HG03457 (cell line): ENCODE data around the gene MT1B.
A peak's percentile ranks its signal among the peaks of the same experiment; 100 is the strongest.
"Not testable (repeated sequence)": the region's sequence is repeated elsewhere in the genome, so short reads cannot be mapped to it uniquely, and the experiment has no call there.

ENCODE experiments used
- ATAC-seq: cut with Tn5 transposase; IDR thresholded peaks from one replicate; pipeline ENCODE4 v1.9.1; 2021; ENCODE audit warnings: moderate number of reproducible peaks; ENCODE audit not compliant: unreplicated experiment

MT1B gene

GRCh38 chr16:56618138-56618537, 33.5 kb upstream of the MT1B start:
- no peak for ATAC-seq

- no peak for ATAC-seq
These were observed 31.3 kb upstream of the MT1B start for GRCh38 chr16:56620339-56620897.

- not testable (repeated sequence) for ATAC-seq
These were observed 29.8 kb upstream of the MT1B start for GRCh38 chr16:56621665-56622445.

GRCh38 chr16:56623184-56623583, 28.5 kb upstream of the MT1B start:
- not testable (repeated sequence) for ATAC-seq

GRCh38 chr16:56623637-56624036, 28.0 kb upstream of the MT1B start:
- ATAC-seq, result no peak

- ATAC-seq, result peak; percentile 56
These were observed 26.3 kb upstream of the MT1B start, which contains the start of gene MT1E for GRCh38 chr16:56625140-56625942. Gene MT1E (plus strand): TSS chr16:56625781. CDS start chr16:56625852, 71 bp downstream.

GRCh38 chr16:56625943-56626654, 25.6 kb upstream of the MT1B start:
- peak; percentile 20 for ATAC-seq

GRCh38 chr16:56626685-56627084, 25.0 kb upstream of the MT1B start:
- no peak for ATAC-seq

GRCh38 chr16:56628486-56629350, 23.0 kb upstream of the MT1B start:
- ATAC-seq, result no peak

- no peak for ATAC-seq
These were observed 22.2 kb upstream of the MT1B start for GRCh38 chr16:56629531-56629930.

- peak; percentile 55 for ATAC-seq
These were observed 21.6 kb upstream of the MT1B start for GRCh38 chr16:56630134-56630533.

- no peak for ATAC-seq
These were observed 20.5 kb upstream of the MT1B start for GRCh38 chr16:56631197-56631596.

GRCh38 chr16:56631832-56632155, 19.9 kb upstream of the MT1B start:
- no peak for ATAC-seq

- no peak for ATAC-seq
These were observed 19.4 kb upstream of the MT1B start, which contains the start of gene MT1M for GRCh38 chr16:56632156-56632847. Gene MT1M (plus strand): TSS chr16:56632659. CDS start chr16:56632732, 73 bp downstream.

- ATAC-seq, result no peak
These were observed 18.8 kb upstream of the MT1B start for GRCh38 chr16:56632848-56633365.

GRCh38 chr16:56633535-56633934, 18.2 kb upstream of the MT1B start:
- no peak for ATAC-seq

- no peak for ATAC-seq
These were observed 16.8 kb upstream of the MT1B start for GRCh38 chr16:56634715-56635440.

GRCh38 chr16:56635441-56635967, 16.2 kb upstream of the MT1B start:
- ATAC-seq, result no peak
